Bronchial epithelial cell (primary cell): ENCODE measurements around the gene CXCR6. TPM values are rescaled to one million over a fixed set of nuclear protein-coding genes. Genes with fewer than 3 reads are reported as not detected.
"Not testable (repeated sequence)": the region's sequence is repeated elsewhere in the genome, so short reads cannot be mapped to it uniquely, and the experiment has no call there.

ENCODE experiments used
- DNase-seq: peaks from one replicate; pipeline ENCODE4 v3.0.0-alpha.2; 2010; ENCODE audit warnings: low read depth
- FAIRE-seq: peaks from 2 replicates; lab custom pipeline; 2011; peaks lifted over from hg19 to GRCh38; lab: Jason Lieb, UNC
- H3K27me3 ChIP-seq: 2 replicates; pipeline ENCODE4 v1.5.1; 2011; ENCODE audit warnings: low read length; ENCODE audit not compliant: control insufficient read depth, insufficient read depth
- H3K36me3 ChIP-seq: 2 replicates; pipeline ENCODE4 v1.5.1; 2011; ENCODE audit warnings: low read length; ENCODE audit not compliant: control insufficient read depth, insufficient read depth
- H3K4me3 ChIP-seq: 2 replicates; pipeline ENCODE4 v1.5.1; 2011; ENCODE audit warnings: mild to moderate bottlenecking, low read depth, low read length, control low read depth
- CTCF ChIP-seq: IDR thresholded peaks from 2 replicates; pipeline ENCODE4 v1.5.1; 2011; ENCODE audit warnings: mild to moderate bottlenecking, moderate library complexity, low read length, control low read depth, inconsistent platforms; ENCODE audit not compliant: insufficient read depth, severe bottlenecking
- total RNA-seq: library from RNA; depleted of rRNA; stranded (reverse); fragments of >200 nt; gene quantifications from 2 replicates; pipeline ENCODE4 v1.2.1, GENCODE V29; 2014

Gene CXCR6
- total RNA-seq, 1 donor from 2014 or later: not detected

- DNase-seq (no peak), FAIRE-seq (no peak)
- Histone ChIP-seq H3K4me3 (no peak overlapping the region), H3K27me3 (no peaks in the 10 kb centered on the region), H3K36me3 (no peaks in the 10 kb centered on the region)
- no peak for TF ChIP-seq CTCF
These were observed 50.3 kb downstream of the CXCR6 start for GRCh38 chr3:45993421-45994027.

GRCh38 chr3:45994419-45995235 is 51.4 kb downstream of the CXCR6 start:
- Histone ChIP-seq H3K4me3 (peak overlapping the region; percentile 48), H3K27me3 (no peaks in the 10 kb centered on the region), H3K36me3 (no peaks in the 10 kb centered on the region)
- no peak for DNase-seq
- TF ChIP-seq CTCF: no peak
- FAIRE-seq: no peak

- FAIRE-seq: no peak
These were observed 52.2 kb downstream of the CXCR6 start, which contains the start of gene FYCO1 for GRCh38 chr3:45995236-45996192. FYCO1 (minus strand) TSS chr3:45995824; CDS start chr3:45984910, 10,914 bp downstream.

GRCh38 chr3:45997499-45997898 is 54.2 kb downstream of the CXCR6 start:
- not testable (repeated sequence) for DNase-seq, FAIRE-seq

More at GRCh38 chr3:45995236-45996192, 52.2 kb downstream of the CXCR6 start, which contains the start of gene FYCO1:
- peak within 1 kb of the TSS; percentile 48 for H3K4me3 ChIP-seq
- H3K27me3 ChIP-seq: no peaks in the 10 kb centered on the region
- no peaks in the 10 kb centered on the region for H3K36me3 ChIP-seq
- TF ChIP-seq CTCF: no peak
- peak; percentile 70 for DNase-seq

GRCh38 chr3:45997942-45998341 is 54.7 kb downstream of the CXCR6 start:
- Histone ChIP-seq H3K36me3 (no peaks in the 10 kb centered on the region), H3K27me3 (no peaks in the 10 kb centered on the region), H3K4me3 (no peak overlapping the region)
- TF ChIP-seq CTCF: no peak
- no peak for DNase-seq
- FAIRE-seq: no peak

More at GRCh38 chr3:45997499-45997898, 54.2 kb downstream of the CXCR6 start:
- not testable (repeated sequence) for H3K27me3 ChIP-seq, H3K4me3 ChIP-seq, H3K36me3 ChIP-seq

Other genes starting within 250 kb of the CXCR6 start
- 0.13 TPM in 1 of 2 replicates, not detected in the other for gene SLC6A20, start 146.9 kb upstream of the CXCR6 start, total RNA-seq
- 6.0 and 7.1 TPM in 2 replicates for gene LZTFL1, start 101.3 kb upstream of the CXCR6 start, total RNA-seq
- gene CCR9, start 56.9 kb upstream of the CXCR6 start, total RNA-seq: not detected in 2 replicates
- 7.9 and 18.1 TPM in 2 replicates for gene FYCO1, start 52.4 kb downstream of the CXCR6 start, total RNA-seq
- under 0.01 TPM in 1 of 2 replicates, not detected in the other for gene XCR1, start 84.0 kb downstream of the CXCR6 start, total RNA-seq